ENCODE data around the gene TTC23L.

DNA sequence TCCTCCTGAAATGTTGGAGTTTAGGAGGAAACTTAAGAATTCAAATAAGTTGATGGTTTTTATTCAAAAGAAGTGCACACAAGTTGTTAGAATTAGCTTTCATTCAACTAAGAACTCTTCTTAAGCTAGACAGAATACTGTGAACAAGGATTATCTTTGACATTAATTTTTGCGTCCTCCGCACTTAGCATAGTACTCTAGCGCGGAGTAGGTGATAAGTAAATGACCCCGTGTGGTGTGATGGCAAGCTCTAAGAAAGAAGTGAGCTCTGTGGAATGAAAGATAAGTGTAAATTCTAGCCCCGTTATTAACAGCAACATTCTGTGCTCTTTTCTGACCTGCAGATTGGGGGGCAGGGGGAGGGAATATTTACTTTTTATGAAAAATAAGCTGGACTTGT is 77.6 kb downstream of the TTC23L start:
- TF ChIP-seq, protein P1, sequence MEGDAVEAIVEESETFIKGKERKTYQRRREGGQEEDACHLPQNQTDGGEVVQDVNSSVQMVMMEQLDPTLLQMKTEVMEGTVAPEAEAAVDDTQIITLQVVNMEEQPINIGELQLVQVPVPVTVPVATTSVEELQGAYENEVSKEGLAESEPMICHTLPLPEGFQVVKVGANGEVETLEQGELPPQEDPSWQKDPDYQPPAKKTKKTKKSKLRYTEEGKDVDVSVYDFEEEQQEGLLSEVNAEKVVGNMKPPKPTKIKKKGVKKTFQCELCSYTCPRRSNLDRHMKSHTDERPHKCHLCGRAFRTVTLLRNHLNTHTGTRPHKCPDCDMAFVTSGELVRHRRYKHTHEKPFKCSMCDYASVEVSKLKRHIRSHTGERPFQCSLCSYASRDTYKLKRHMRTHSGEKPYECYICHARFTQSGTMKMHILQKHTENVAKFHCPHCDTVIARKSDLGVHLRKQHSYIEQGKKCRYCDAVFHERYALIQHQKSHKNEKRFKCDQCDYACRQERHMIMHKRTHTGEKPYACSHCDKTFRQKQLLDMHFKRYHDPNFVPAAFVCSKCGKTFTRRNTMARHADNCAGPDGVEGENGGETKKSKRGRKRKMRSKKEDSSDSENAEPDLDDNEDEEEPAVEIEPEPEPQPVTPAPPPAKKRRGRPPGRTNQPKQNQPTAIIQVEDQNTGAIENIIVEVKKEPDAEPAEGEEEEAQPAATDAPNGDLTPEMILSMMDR (IDR thresholded peaks at IDR 0.05; ENCODE audit: low read length) = no peak
- no peak for TF ChIP-seq EZH2 (optimal IDR thresholded peaks at IDR 0.05; ENCODE audit: low read depth, low read length)

Measured in MM.1S (cell line).